SU-DHL-6 (cell line): ENCODE measurements around the gene MLIP.

ENCODE experiments used
- H2AFZ ChIP-seq: fragments of 200-600 bp; sonication (generic); 2 replicates; pipeline ENCODE4 v1.6.1; 2014; ENCODE audit warnings: low read depth, mild to moderate bottlenecking, moderate library complexity, mixed read lengths, antibody characterized with exemption, low read length; ENCODE audit not compliant: severe bottlenecking
- H3F3A ChIP-seq: fragments of 200-600 bp; shearing (Covaris generic); 2 replicates; pipeline ENCODE4 v1.6.0; 2016; ENCODE audit warnings: antibody characterized with exemption, mild to moderate bottlenecking; ENCODE audit not compliant: insufficient read depth
- H3K27ac ChIP-seq: fragments of 200-600 bp; sonication (generic); 2 replicates; pipeline ENCODE4 v1.5.1; 2016; ENCODE audit warnings: low read depth, mild to moderate bottlenecking, low read length, moderate library complexity, mixed read lengths
- H3K27me3 ChIP-seq: fragments of 200-600 bp; sonication (generic), shearing (Covaris generic); 2 replicates; pipeline ENCODE4 v1.6.0; 2014; ENCODE audit warnings: mild to moderate bottlenecking, low read length
- H3K36me3 ChIP-seq: fragments of 200-600 bp; sonication (generic); 2 replicates; pipeline ENCODE4 v1.6.1; 2014; ENCODE audit warnings: mild to moderate bottlenecking, low read length, mixed read lengths
- H3K4me2 ChIP-seq: fragments of 300-600, 200-600 bp; shearing (Covaris generic), sonication (generic); 2 replicates; pipeline ENCODE4 v1.6.0; 2014; ENCODE audit warnings: low read length, low read depth, mild to moderate bottlenecking; ENCODE audit not compliant: poor library complexity, severe bottlenecking
- H3K4me3 ChIP-seq: fragments of 200-600 bp; sonication (generic); 2 replicates; pipeline ENCODE4 v1.5.1; 2014; ENCODE audit warnings: antibody characterized with exemption, low read length, mild to moderate bottlenecking, mixed read lengths; ENCODE audit not compliant: insufficient read depth, poor library complexity, severe bottlenecking
- H3K79me2 ChIP-seq: fragments of 200-600 bp; sonication (generic); 2 replicates; pipeline ENCODE4 v1.6.1; 2014; ENCODE audit warnings: mild to moderate bottlenecking, low read length, moderate library complexity; ENCODE audit not compliant: insufficient read depth
- H3K9ac ChIP-seq: fragments of 200-600 bp; sonication (generic); 2 replicates; pipeline ENCODE4 v1.7.0; 2014; ENCODE audit warnings: mild to moderate bottlenecking, low read length
- H3K9me2 ChIP-seq: fragments of 200-600 bp; sonication (generic); replicated peaks from 2 replicates; pipeline ENCODE4 v1.6.1; 2014; ENCODE audit warnings: low read length; ENCODE audit not compliant: insufficient read depth
- H3K9me3 ChIP-seq: fragments of 200-600 bp; sonication (generic); 2 replicates; pipeline ENCODE4 v1.6.1; 2014; ENCODE audit warnings: low read length, mixed read lengths; ENCODE audit not compliant: insufficient read depth
- H4K20me1 ChIP-seq: fragments of 200-600 bp; sonication (generic); 2 replicates; pipeline ENCODE4 v1.6.1; 2014; ENCODE audit warnings: low read depth, mild to moderate bottlenecking, antibody characterized with exemption, low read length, moderate library complexity, mixed read lengths
- CTCF ChIP-seq: fragments of 200-600 bp; sonication (generic); IDR thresholded peaks from one replicate; pipeline ENCODE4 v1.5.1; 2017; ENCODE audit warnings: antibody characterized with exemption, mild to moderate bottlenecking, low read length, moderate library complexity; ENCODE audit not compliant: insufficient read depth, poor library complexity, severe bottlenecking
- EZH2phosphoT487 ChIP-seq: fragments of 200-600 bp; sonication (generic), shearing (Covaris generic); conservative IDR thresholded peaks from 2 replicates; pipeline ENCODE4 v1.6.1; 2018; ENCODE audit warnings: mild to moderate bottlenecking, antibody characterized with exemption, low read length, moderate library complexity, mixed read lengths

The MLIP gene

GRCh38 chr6:54156650-54157250 lies 45.5 kb downstream of the MLIP start:
- H3K4me2 ChIP-seq, result no peak overlapping the region
- H3K4me3 ChIP-seq, result no peak overlapping the region
- H3K36me3 ChIP-seq, result no peaks in the 10 kb centered on the region
- no peak overlapping the region for H3K27ac ChIP-seq
- H3K9me2 ChIP-seq, result no peaks in the 10 kb centered on the region
- no peak overlapping the region for H3K9ac ChIP-seq
- no peaks in the 10 kb centered on the region for H4K20me1 ChIP-seq
- TF ChIP-seq EZH2phosphoT487, result no peak
- no peaks in the 10 kb centered on the region for H3K27me3 ChIP-seq
- H3K9me3 ChIP-seq, result no peaks in the 10 kb centered on the region
- no peak overlapping the region for H2AFZ ChIP-seq
- no peaks in the 10 kb centered on the region for H3F3A ChIP-seq
- H3K79me2 ChIP-seq, result no peaks in the 10 kb centered on the region

- no peaks in the 10 kb centered on the region for H3K9me3 ChIP-seq
- H2AFZ ChIP-seq, result no peak overlapping the region
- no peaks in the 10 kb centered on the region for H3K27me3 ChIP-seq
- H3K36me3 ChIP-seq, result no peaks in the 10 kb centered on the region
- H3K4me3 ChIP-seq, result no peak overlapping the region
- H3K4me2 ChIP-seq, result no peak overlapping the region
- no peaks in the 10 kb centered on the region for H3K79me2 ChIP-seq
- H3F3A ChIP-seq, result no peaks in the 10 kb centered on the region
- H3K9me2 ChIP-seq, result no peaks in the 10 kb centered on the region
- TF ChIP-seq CTCF (no peak), EZH2phosphoT487 (no peak)
- H3K9ac ChIP-seq, result no peak overlapping the region
- H4K20me1 ChIP-seq, result no peaks in the 10 kb centered on the region
- H3K27ac ChIP-seq, result no peak overlapping the region
Observed at GRCh38 chr6:54157405-54157804, 46.2 kb downstream of the MLIP start.

- no peak for TF ChIP-seq CTCF
- no peak for TF ChIP-seq EZH2phosphoT487
- H3F3A ChIP-seq, result no peaks in the 10 kb centered on the region
- no peaks in the 10 kb centered on the region for H3K79me2 ChIP-seq
- H3K27me3 ChIP-seq, result no peaks in the 10 kb centered on the region
- no peak overlapping the region for H3K4me3 ChIP-seq
- H3K9ac ChIP-seq, result no peak overlapping the region
- H3K27ac ChIP-seq, result no peak overlapping the region
- H3K9me3 ChIP-seq, result no peaks in the 10 kb centered on the region
- no peaks in the 10 kb centered on the region for H3K36me3 ChIP-seq
- H4K20me1 ChIP-seq, result no peaks in the 10 kb centered on the region
- H3K4me2 ChIP-seq, result no peak overlapping the region
- H2AFZ ChIP-seq, result no peak overlapping the region
- H3K9me2 ChIP-seq, result no peaks in the 10 kb centered on the region
Observed at GRCh38 chr6:54173089-54173488, 61.8 kb downstream of the MLIP start.

- TF ChIP-seq EZH2phosphoT487 (no peak), CTCF (no peak)
- H3F3A ChIP-seq, result no peaks in the 10 kb centered on the region
Observed at GRCh38 chr6:54179152-54179551, 67.9 kb downstream of the MLIP start.

More at GRCh38 chr6:54179152-54179551, 67.9 kb downstream of the MLIP start:
- Histone ChIP-seq H3K9ac (no peak overlapping the region), H4K20me1 (no peaks in the 10 kb centered on the region), H3K4me3 (no peak overlapping the region), H3K4me2 (no peak overlapping the region), H3K27ac (no peak overlapping the region), H3K27me3 (no peaks in the 10 kb centered on the region), H3K36me3 (no peaks in the 10 kb centered on the region), H3K9me2 (no peaks in the 10 kb centered on the region), H2AFZ (no peak overlapping the region), H3K79me2 (no peaks in the 10 kb centered on the region), H3K9me3 (no peaks in the 10 kb centered on the region)
